ENCODE results near the gene POTEM. TPM values are rescaled to one million over a fixed set of nuclear protein-coding genes. Genes with fewer than 3 reads are reported as not detected.
"Not testable (repeated sequence)": the region's sequence is repeated elsewhere in the genome, so short reads cannot be mapped to it uniquely, and the experiment has no call there.

POTEM gene
- total and polyA plus RNA-seq, 2 experiments from 2014 or later = not detected

GRCh38 chr14:19038060-19038664 lies 70.9 kb downstream of the POTEM start:
- WGBS, 2 experiments (ENCODE audit: low coverage in 1 of 2, low lambda C conversion rate in 2 of 2, missing lambda C conversion rate in 2 of 2) = 66 to 74% methylated on average over 6 to 15 of the region's 28 CpGs
- in situ Hi-C loops (cut with MboI) = not testable (repeated sequence)

DNA sequence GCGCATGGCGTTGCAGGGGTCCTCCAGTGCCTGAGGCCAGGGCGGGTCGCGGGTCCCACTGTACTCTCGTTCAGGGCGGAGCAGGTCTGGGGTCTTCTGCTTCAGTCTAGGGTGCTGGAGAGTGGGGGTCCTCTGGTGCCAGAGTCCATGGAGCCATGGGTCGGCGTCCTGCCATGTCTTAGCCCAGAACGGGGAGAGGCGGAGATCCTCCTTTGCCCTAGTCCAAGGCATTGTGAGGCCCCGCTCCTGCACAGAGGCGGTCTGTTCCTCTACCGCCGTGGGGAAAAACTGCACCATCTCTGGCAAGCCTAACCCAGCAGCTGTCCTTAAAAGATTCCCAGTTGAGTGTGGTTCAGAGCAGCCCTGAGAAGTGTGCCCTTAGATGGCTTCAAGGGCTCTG lies 71.6 kb downstream of the POTEM start:
- H2AFZ ChIP-seq; H3K4me1 ChIP-seq (ENCODE audit: insufficient read depth); H3K4me2 ChIP-seq (ENCODE audit: unreplicated experiment); H4K20me1 ChIP-seq (ENCODE audit: insufficient read depth); H3K79me2 ChIP-seq (ENCODE audit: insufficient read depth); DNase-seq; H3F3A ChIP-seq (ENCODE audit: insufficient read depth); H3K27ac ChIP-seq; in situ Hi-C loops (cut with MboI); H3K27me3 ChIP-seq (replicated peaks; ENCODE audit: insufficient read depth); H3K4me3 ChIP-seq; H3K9me3 ChIP-seq (ENCODE audit: low read depth); H3K36me3 ChIP-seq (ENCODE audit: low read depth); H3K9me2 ChIP-seq (ENCODE audit: insufficient read depth); H3K9ac ChIP-seq: not testable (repeated sequence)
- 100% methylated on average over 2 of the region's 15 CpGs; no CpG with 5 or more reads in 1 of the 2 experiments for WGBS, 2 experiments (ENCODE audit: low coverage in 1 of 2, low lambda C conversion rate in 2 of 2, missing lambda C conversion rate in 2 of 2)

More at GRCh38 chr14:19038060-19038664, 70.9 kb downstream of the POTEM start:
- H3F3A ChIP-seq (ENCODE audit: insufficient read depth); H3K27ac ChIP-seq; H2AFZ ChIP-seq; H3K27me3 ChIP-seq (replicated peaks; ENCODE audit: insufficient read depth); H3K9ac ChIP-seq; H4K20me1 ChIP-seq (ENCODE audit: insufficient read depth); H3K9me3 ChIP-seq (ENCODE audit: low read depth); H3K4me3 ChIP-seq; H3K4me1 ChIP-seq (ENCODE audit: insufficient read depth); DNase-seq; H3K9me2 ChIP-seq (ENCODE audit: insufficient read depth); H3K4me2 ChIP-seq (ENCODE audit: unreplicated experiment); H3K79me2 ChIP-seq (ENCODE audit: insufficient read depth); H3K36me3 ChIP-seq (ENCODE audit: low read depth): not testable (repeated sequence)

DNA sequence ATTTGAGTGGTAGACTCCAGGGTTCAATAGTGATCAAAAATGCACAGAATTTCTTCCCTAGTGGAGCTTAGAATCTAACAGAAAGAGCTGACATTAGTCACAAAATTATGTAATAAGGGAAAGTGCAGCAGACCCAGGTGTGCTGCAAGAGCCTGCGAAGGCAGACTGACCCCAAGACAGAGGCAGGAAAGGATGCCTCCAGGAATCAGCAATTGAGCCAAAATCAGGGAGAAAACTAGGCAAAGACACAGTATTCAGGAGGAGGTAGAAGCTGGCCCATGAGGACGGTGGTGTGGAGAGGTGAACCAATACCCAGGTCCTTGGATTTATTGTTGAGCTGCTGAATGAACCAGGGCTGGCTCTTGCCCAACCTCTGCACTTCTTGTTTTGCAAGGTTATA lies 76.2 kb downstream of the POTEM start:
- H4K20me1 ChIP-seq (ENCODE audit: insufficient read depth); H3K9me2 ChIP-seq (ENCODE audit: insufficient read depth); H2AFZ ChIP-seq; in situ Hi-C loops (cut with MboI); H3K4me2 ChIP-seq (ENCODE audit: unreplicated experiment); H3K27me3 ChIP-seq (replicated peaks; ENCODE audit: insufficient read depth); H3K27ac ChIP-seq; H3K4me3 ChIP-seq; H3K4me1 ChIP-seq (ENCODE audit: insufficient read depth); H3K9me3 ChIP-seq (ENCODE audit: low read depth); H3K79me2 ChIP-seq (ENCODE audit: insufficient read depth); DNase-seq; H3F3A ChIP-seq (ENCODE audit: insufficient read depth); H3K36me3 ChIP-seq (ENCODE audit: low read depth); H3K9ac ChIP-seq: not testable (repeated sequence)
- 10 to 14% methylated on average over 2 of the region's 2 CpGs for WGBS, 2 experiments (ENCODE audit: low coverage in 1 of 2, low lambda C conversion rate in 2 of 2, missing lambda C conversion rate in 2 of 2)

Small RNA genes lying within 50 kb of the gene (small RNA-seq; reads per million reads assigned to genes)
- gene RNU6-1239P (ENCODE audit: low read depth, low replicate concordance) = not detected

Measured in GM23248 (cell line).